GM12878 (cell line): ENCODE results near the gene PSMB1. TPM values are rescaled to one million over a fixed set of nuclear protein-coding genes. Genes with fewer than 3 reads are reported as not detected.

Source experiments
- ATAC-seq: fragments of 200-7000 bp; cut with Tn5 transposase; 3 replicates; pipeline ENCODE4 v1.9.1; 2020; ENCODE audit warnings: mild to moderate bottlenecking, moderate library complexity
- BruUV-seq: library from RNA; stranded (reverse); fragments of 400-500 nt; replicated peaks from 2 replicates; lab custom pipeline; 2021; lab: Mats Ljungman, UMichigan
- CTCF ChIA-PET: fragments of 300-600 bp; sonication (Branson Sonifier 250); formaldehyde crosslinking; extraction: SDS; loops from one replicate; lab custom pipeline; 2021; ENCODE audit warnings: inconsistent platforms; lab: Yijun Ruan, JAX
- POLR2A ChIA-PET: fragments of 350-600 bp; formaldehyde crosslinking; extraction: SDS; loops from one replicate; lab custom pipeline; 2021; ENCODE audit warnings: inconsistent platforms; lab: Charles Lee
- RAD21 ChIA-PET: fragments of 300-600 bp; sonication (Branson Sonifier 250); formaldehyde crosslinking; loops from one replicate; lab custom pipeline; 2023; ENCODE audit warnings: antibody characterized with exemption; ENCODE audit not compliant: unreplicated experiment; lab: Charles Lee
- SMC1A ChIA-PET: fragments of 300-600 bp; sonication (Branson Sonifier 250); formaldehyde crosslinking; loops from one replicate; lab custom pipeline; 2023; ENCODE audit not compliant: unreplicated experiment, uncharacterized antibody; lab: Charles Lee
- DNase-seq: peaks from one replicate; pipeline ENCODE4 v3.0.0-alpha.2; 2011; ENCODE audit warnings: low read depth, low spot score
- FAIRE-seq: peaks from 3 replicates; lab custom pipeline; 2011; peaks lifted over from hg19 to GRCh38; lab: Jason Lieb, UNC
- H2AFZ ChIP-seq: 2 replicates; pipeline ENCODE4 v1.6.0; 2011; ENCODE audit warnings: low read depth, low read length, control low read depth; ENCODE audit not compliant: control insufficient read depth
- H3K27ac ChIP-seq: 2 replicates; pipeline ENCODE4 v1.5.1; 2011; ENCODE audit warnings: control low read depth; ENCODE audit not compliant: control insufficient read depth, insufficient read depth
- H3K27me3 ChIP-seq, 2 experiments: replicated peaks in 1 of 2; 2 replicates each; pipeline versions ENCODE4 v1.6.0 to v1.6.1; 2011; ENCODE audit warnings: low read length in 1 of 2; ENCODE audit not compliant: control insufficient read depth in 2 of 2, insufficient read depth in 2 of 2
- H3K36me3 ChIP-seq, 2 experiments: 2 replicates each; pipeline ENCODE4 v1.5.1; 2011; ENCODE audit warnings: low read length in 1 of 2; ENCODE audit not compliant: control insufficient read depth in 2 of 2, insufficient read depth in 2 of 2
- H3K4me1 ChIP-seq: 2 replicates; pipeline ENCODE4 v1.6.1; 2011; ENCODE audit warnings: mild to moderate bottlenecking, low read length, moderate library complexity, mixed read lengths; ENCODE audit not compliant: control insufficient read depth, insufficient read depth
- H3K4me2 ChIP-seq: 2 replicates; pipeline ENCODE4 v1.6.0; 2011; ENCODE audit warnings: control low read depth; ENCODE audit not compliant: control insufficient read depth, insufficient read depth
- H3K4me3 ChIP-seq: fragments of 200-600 bp; sonication (generic); 2 replicates; pipeline ENCODE4 v1.5.1; 2016
- H3K79me2 ChIP-seq: 2 replicates; pipeline ENCODE4 v1.6.0; 2011; ENCODE audit warnings: low read length; ENCODE audit not compliant: control insufficient read depth, insufficient read depth
- H3K9ac ChIP-seq: 2 replicates; pipeline ENCODE4 v1.8.0; 2011; ENCODE audit warnings: low read length, control low read depth, mixed read lengths; ENCODE audit not compliant: control insufficient read depth, insufficient read depth
- H3K9me3 ChIP-seq: replicated peaks from 3 replicates; pipeline ENCODE4 v1.5.1; 2011; ENCODE audit warnings: mild to moderate bottlenecking, low read length; ENCODE audit not compliant: control insufficient read depth, insufficient read depth
- H4K20me1 ChIP-seq: 2 replicates; pipeline ENCODE4 v1.6.0; 2011; ENCODE audit not compliant: control insufficient read depth, insufficient read depth
- BCL3 ChIP-seq: IDR thresholded peaks from 2 replicates; pipeline ENCODE4 v1.6.1; 2011; ENCODE audit warnings: borderline replicate concordance, low read depth, mild to moderate bottlenecking, moderate library complexity, low read length; ENCODE audit not compliant: insufficient read depth, poor library complexity, severe bottlenecking
- BRCA1 ChIP-seq: IDR thresholded peaks from 2 replicates; pipeline ENCODE4 v1.6.1; 2011; ENCODE audit warnings: low read depth, low read length, improper control_type of control experiment
- CREB1 ChIP-seq: IDR thresholded peaks from 2 replicates; pipeline ENCODE4 v1.6.1; 2012; ENCODE audit warnings: low read depth, mild to moderate bottlenecking, inconsistent platforms
- EGR1 ChIP-seq, 2 experiments: IDR thresholded peaks; 1 replicate in 1 of 2; 2 replicates in 1 of 2; pipeline ENCODE4 v1.6.1; 2011 to 2012; ENCODE audit warnings: low read depth in 2 of 2, low read length in 2 of 2, borderline replicate concordance in 1 of 2, mild to moderate bottlenecking in 1 of 2, moderate library complexity in 1 of 2
- ETV6 ChIP-seq, 2 experiments: fragments of 450-650 bp in 1 of 2; IDR thresholded peaks in 1 of 2; conservative IDR thresholded peaks in 1 of 2; 2 replicates each; pipeline ENCODE4 v1.6.1; 2014; ENCODE audit warnings: antibody characterized with exemption in 1 of 2, borderline replicate concordance in 1 of 2, low read depth in 1 of 2, mild to moderate bottlenecking in 1 of 2, moderate library complexity in 1 of 2
- IKZF2 ChIP-seq, 2 experiments: fragments of 450-650 bp; IDR thresholded peaks; 2 replicates each; pipeline ENCODE4 v1.6.1; 2017; ENCODE audit warnings: mild to moderate bottlenecking in 2 of 2, moderate library complexity in 2 of 2
- IRF4 ChIP-seq: IDR thresholded peaks from 2 replicates; pipeline ENCODE4 v1.6.1; 2011; ENCODE audit warnings: low read depth, low read length
- MLLT1 ChIP-seq: fragments of 450-650 bp; IDR thresholded peaks from 2 replicates; pipeline ENCODE4 v1.6.1; 2016; ENCODE audit warnings: mild to moderate bottlenecking
- NFYA ChIP-seq: IDR thresholded peaks from 2 replicates; pipeline ENCODE4 v1.6.1; 2011; ENCODE audit warnings: low read depth, mild to moderate bottlenecking, low read length, improper control_type of control experiment, borderline replicate concordance
- NR2C1 ChIP-seq: fragments of 450-650 bp; IDR thresholded peaks from 2 replicates; pipeline ENCODE4 v1.6.1; 2017; ENCODE audit warnings: antibody characterized with exemption, mild to moderate bottlenecking, moderate library complexity
- POLR2AphosphoS5 ChIP-seq: IDR thresholded peaks from 2 replicates; pipeline ENCODE4 v1.6.1; 2011; ENCODE audit warnings: mild to moderate bottlenecking, low read length, inconsistent platforms
- RCOR1 ChIP-seq: conservative IDR thresholded peaks from 2 replicates; pipeline ENCODE4 v1.6.1; 2012; ENCODE audit warnings: low read depth, low read length, improper control_type of control experiment
- TCF7 ChIP-seq: IDR thresholded peaks from 2 replicates; pipeline ENCODE4 v1.6.1; 2014; ENCODE audit warnings: antibody characterized with exemption, borderline replicate concordance
- ZBTB40 ChIP-seq: fragments of 450-650 bp; IDR thresholded peaks from 2 replicates; pipeline ENCODE4 v1.6.1; 2016; ENCODE audit warnings: mild to moderate bottlenecking, moderate library complexity, borderline replicate concordance
- ZNF207 ChIP-seq: fragments of 450-650 bp; IDR thresholded peaks from 2 replicates; pipeline ENCODE4 v1.6.1; 2014; ENCODE audit warnings: antibody characterized with exemption, mild to moderate bottlenecking, borderline replicate concordance
- WGBS: methylation state at CpG from one replicate; pipeline ENCODE4 v1.1.6; 2016; ENCODE audit warnings: low lambda C conversion rate; ENCODE audit not compliant: insufficient replicate concordance, insufficient coverage; ENCODE audit errors: missing lambda C conversion rate; 5-methylcytosine and 5-hydroxymethylcytosine counted together
- in situ Hi-C: fragments of 300-500 bp; cut with MboI; formaldehyde crosslinking; loops from 9 replicates; pipeline ENCODE4 v1.14.3; 2018; ENCODE audit warnings: mixed read lengths
- intact Hi-C: fragments of 100-400 bp; cut with micrococcal nuclease; formaldehyde crosslinking; loops from one replicate; pipeline ENCODE4 v1.14.2; 2022; ENCODE audit not compliant: unreplicated experiment
- polyA plus RNA-seq, 11 experiments: library from polyadenylated mRNA; depleted of rRNA in 4 of 11; unstranded in 6 of 11; stranded (reverse) in 5 of 11; fragments of >200 nt; fragmentation: Nextera tagmentation in 4 of 11; fragmentation: Illumina TruSeq in 1 of 11; extraction: Ambion mirVana in 4 of 11; extraction: Trizol in 1 of 11; gene quantifications; 1 replicate in 1 of 11; 2 replicates in 10 of 11; pipeline versions ENCODE4 v1.2.1 to v1.2.3, GENCODE V29; 2011 to 2016; ENCODE audit warnings: inconsistent platforms in 2 of 11, missing spikeins in 2 of 11, low read depth in 1 of 11
- total RNA-seq, 4 experiments: library from RNA; depleted of rRNA in 3 of 4; stranded (reverse); fragments of >200 nt in 3 of 4; fragmentation: Illumina TruSeq in 1 of 4; extraction: Trizol in 1 of 4; gene quantifications; 2 replicates each; pipeline versions ENCODE4 v1.2.1 to v1.2.3, GENCODE V29; 2013 to 2021

The PSMB1 gene
- total and polyA plus RNA-seq, 10 of the 15 experiments (the other 5 are each of a cell fraction or from before 2014, with no cell fraction given) = 208 to 1,317 (median 508) TPM

GRCh38 chr6:170514908-170515307 lies 38.2 kb downstream of the PSMB1 start:
- BruUV-seq = no TSS peak
- SMC1A ChIA-PET = no interaction called here
- Histone ChIP-seq H2AFZ (no peak overlapping the region), H3K36me3 (no peaks in the 10 kb centered on the region), H3K27ac (no peak overlapping the region), H3K27me3 (no peaks in the 10 kb centered on the region), H3K4me1 (no peaks in the 10 kb centered on the region), H3K4me2 (no peak overlapping the region), H3K9ac (no peak overlapping the region), H3K9me3 (no peaks in the 10 kb centered on the region), H3K79me2 (no peaks in the 10 kb centered on the region), H4K20me1 (no peaks in the 10 kb centered on the region), H3K4me3 (no peak overlapping the region)
- WGBS = 81% methylated on average over 1 of the region's 1 CpG
- DNase-seq (no peak), FAIRE-seq (no peak), ATAC-seq (no peak)
- intact Hi-C loops (loop anchor here (5.0 kb wide), 3 partner anchors 208 to 1558 kb away; partner anchors contain the start of gene FAM120B), in situ Hi-C loops (loop anchor here (5.0 to 10.0 kb wide), 3 partner anchors 683 to 1560 kb away; no protein-coding TSS in a partner anchor)
- RAD21 ChIA-PET = no interaction called here
- TF ChIP-seq BCL3 = no peak
- no peak for TF ChIP-seq TCF7
- TF ChIP-seq ZNF207 = no peak
- no peak for TF ChIP-seq ZBTB40
- no peak for TF ChIP-seq EGR1 (IDR thresholded peaks at IDR 0.05; ENCODE audit: borderline replicate concordance in 1 of 2, low read depth in 2 of 2, low read length in 2 of 2)
- TF ChIP-seq BRCA1 = no peak
- TF ChIP-seq RCOR1 = no peak
- no peak for TF ChIP-seq POLR2AphosphoS5
- no peak for TF ChIP-seq IKZF2 (IDR thresholded peaks at IDR 0.05)
- no peak for TF ChIP-seq IRF4
- TF ChIP-seq CREB1 = no peak
- TF ChIP-seq MLLT1 = no peak
- TF ChIP-seq NR2C1 = no peak
- no peak for TF ChIP-seq NFYA
- no peak for TF ChIP-seq ETV6 (conservative IDR thresholded peaks at IDR 0.05 in 1 of 2, IDR thresholded peaks at IDR 0.05 in 1 of 2; ENCODE audit: borderline replicate concordance in 1 of 2, low read depth in 1 of 2)
- POLR2A ChIA-PET = no interaction called here
- CTCF ChIA-PET = no interaction called here
